Activated T-helper 1 cell treated with anti-CD3 and anti-CD28 coated beads, Interleukin-12 subunit alpha, Interleukin-12 subunit beta, Interleukin-2, Interleukin-4 antibody, amounts not matched to agents 30 ng/mL and 10 ng/mL and 1 ng/mL, durations not matched to agents 14 hours and 24 hours and 36 hours (primary cell): ENCODE results near the gene SEMA5A. TPM values are rescaled to one million over a fixed set of nuclear protein-coding genes. Genes with fewer than 3 reads are reported as not detected.
"Not testable (repeated sequence)": the region's sequence is repeated elsewhere in the genome, so short reads cannot be mapped to it uniquely, and the experiment has no call there.

ENCODE experiments used
- DNase-seq: peaks from one replicate; pipeline ENCODE4 v3.0.0; 2021; ENCODE audit warnings: low spot score
- H3K27ac Mint-ChIP-seq: one replicate; pipeline ENCODE4 v1.8.0; 2021; ENCODE audit warnings: mild to moderate bottlenecking, mixed read lengths
- H3K27me3 Mint-ChIP-seq: one replicate; pipeline ENCODE4 v1.8.0; 2022; ENCODE audit warnings: mild to moderate bottlenecking, moderate library complexity, mixed read lengths; ENCODE audit not compliant: insufficient read depth
- H3K36me3 Mint-ChIP-seq: one replicate; pipeline ENCODE4 v1.8.0; 2021; ENCODE audit warnings: low read depth, mixed read lengths
- H3K4me1 Mint-ChIP-seq: one replicate; pipeline ENCODE4 v1.8.0; 2021; ENCODE audit warnings: low read depth, mixed read lengths
- H3K4me3 Mint-ChIP-seq: one replicate; pipeline ENCODE4 v1.8.0; 2021; ENCODE audit warnings: mild to moderate bottlenecking, moderate library complexity, mixed read lengths
- H3K9me3 Mint-ChIP-seq: one replicate; pipeline ENCODE4 v1.8.0; 2021; ENCODE audit warnings: mixed read lengths
- intact Hi-C: fragments of 100-400 bp; cut with micrococcal nuclease; formaldehyde crosslinking; loops from one replicate; pipeline ENCODE4 v1.15.1; 2024
- total RNA-seq: library from RNA; stranded (reverse); gene quantifications from 2 replicates; pipeline ENCODE4 v1.2.3, GENCODE V29; 2022

Gene SEMA5A
- total RNA-seq, 1 donor from 2014 or later: not detected

DNA sequence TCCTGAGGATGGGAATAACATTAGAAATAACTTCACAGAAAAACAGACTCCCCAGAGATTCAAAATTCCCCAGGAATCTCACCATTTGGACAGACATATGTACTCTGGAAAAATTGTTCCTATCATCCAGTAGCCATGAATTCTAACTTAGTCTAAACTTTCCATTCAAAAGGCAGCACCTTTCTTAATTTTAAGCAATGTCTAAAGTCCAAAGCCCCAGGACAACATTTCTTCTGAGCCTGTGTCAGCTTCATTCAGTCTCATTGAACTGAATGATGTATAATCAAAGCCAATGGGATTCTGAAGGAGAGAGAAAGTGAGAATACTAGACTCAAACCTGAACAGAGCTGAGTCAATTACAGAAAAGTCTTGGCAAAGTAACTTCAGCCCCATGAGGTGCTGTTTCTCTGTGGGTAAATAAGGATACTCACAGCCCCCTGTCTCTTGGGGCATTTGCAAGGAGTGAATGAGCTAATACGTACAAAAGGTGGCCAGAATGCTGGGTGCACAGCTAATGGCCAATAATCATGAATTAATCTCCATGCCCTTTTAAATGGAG lies 140.6 kb downstream of the SEMA5A start:
- intact Hi-C loops: no loop called here
- H3K4me3 Mint-ChIP-seq: no peak overlapping the region
- peaks cover 4% of the 10 kb centered on the region for H3K9me3 Mint-ChIP-seq
- H3K4me1 Mint-ChIP-seq: no peaks in the 10 kb centered on the region
- no peak overlapping the region for H3K27ac Mint-ChIP-seq
- no peaks in the 10 kb centered on the region for H3K27me3 Mint-ChIP-seq
- no peaks in the 10 kb centered on the region for H3K36me3 Mint-ChIP-seq
- no peak for DNase-seq

DNA sequence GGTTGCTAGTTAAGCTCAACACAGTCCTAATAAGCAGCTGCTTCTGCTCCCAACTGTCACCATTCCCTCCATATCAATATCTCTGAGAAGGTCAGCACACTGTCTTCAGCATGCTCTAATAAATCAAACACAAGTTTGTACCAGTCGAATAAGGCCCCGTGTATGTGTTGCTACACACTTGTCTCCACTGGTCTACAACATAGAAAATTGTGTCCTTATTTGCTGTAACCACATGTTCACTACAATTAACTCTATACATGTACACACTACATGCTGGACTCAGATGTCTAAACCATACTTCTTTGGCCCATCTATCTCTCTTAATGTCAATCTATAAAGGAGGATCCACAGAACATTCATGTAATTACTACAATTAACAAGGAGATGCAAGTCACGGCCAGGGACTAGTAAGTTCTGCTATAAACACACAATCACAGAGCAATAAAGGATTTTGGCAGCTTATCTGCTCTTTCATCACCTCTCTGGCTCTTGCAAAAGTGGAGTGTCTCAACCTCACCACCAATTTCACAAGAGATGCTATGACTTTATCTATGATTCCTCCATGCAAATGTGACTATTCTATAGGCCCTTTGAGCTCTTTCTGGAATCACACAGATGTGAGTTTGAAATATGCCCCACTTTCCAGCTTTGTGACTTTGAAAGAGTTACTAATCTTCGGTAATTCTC lies 143.9 kb downstream of the SEMA5A start:
- Mint-ChIP-seq H3K4me1 (no peaks in the 10 kb centered on the region), H3K27me3 (no peaks in the 10 kb centered on the region), H3K27ac (no peak overlapping the region), H3K9me3 (peaks cover 4% of the 10 kb centered on the region), H3K4me3 (no peak overlapping the region), H3K36me3 (no peaks in the 10 kb centered on the region)
- DNase-seq: no peak
- intact Hi-C loops: no loop called here

- H3K4me1 Mint-ChIP-seq, H3K27me3 Mint-ChIP-seq, H3K9me3 Mint-ChIP-seq, H3K36me3 Mint-ChIP-seq, H3K4me3 Mint-ChIP-seq, H3K27ac Mint-ChIP-seq, DNase-seq, intact Hi-C loops: not testable (repeated sequence)
Observed at GRCh38 chr5:9399783-9400182, 146.1 kb downstream of the SEMA5A start.

- Mint-ChIP-seq H3K9me3 (no peaks in the 10 kb centered on the region), H3K4me1 (no peaks in the 10 kb centered on the region), H3K36me3 (no peaks in the 10 kb centered on the region), H3K4me3 (no peak overlapping the region), H3K27me3 (no peaks in the 10 kb centered on the region), H3K27ac (no peak overlapping the region)
- DNase-seq: no peak
- intact Hi-C loops: no loop called here
Observed at GRCh38 chr5:9399094-9399493, 146.8 kb downstream of the SEMA5A start.

DNA sequence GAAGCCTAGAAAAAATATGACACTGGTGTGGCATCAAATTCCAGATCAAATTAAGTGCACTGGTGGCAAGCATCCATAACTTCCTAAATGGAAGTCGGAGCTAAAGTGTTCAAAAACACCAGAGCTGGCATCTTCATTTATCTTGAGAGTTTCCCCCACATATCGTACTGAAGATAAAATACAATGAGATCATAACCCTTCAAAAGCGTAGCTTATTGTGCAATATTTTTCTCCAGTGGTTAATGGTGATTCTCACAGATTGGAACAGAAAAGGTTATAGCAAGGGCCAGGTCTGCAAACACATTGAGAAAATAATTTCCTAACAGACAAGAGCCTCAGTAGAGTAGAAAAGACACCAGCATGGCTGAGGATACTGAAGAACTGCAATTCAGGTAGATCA lies 147.6 kb downstream of the SEMA5A start:
- intact Hi-C loops: no loop called here
- no peaks in the 10 kb centered on the region for H3K27me3 Mint-ChIP-seq
- no peak overlapping the region for H3K4me3 Mint-ChIP-seq

GRCh38 chr5:9396285-9396770 lies 149.5 kb downstream of the SEMA5A start:
- H3K4me3 Mint-ChIP-seq: no peak overlapping the region
- no peaks in the 10 kb centered on the region for H3K9me3 Mint-ChIP-seq
- no peak overlapping the region for H3K27ac Mint-ChIP-seq
- no peak for DNase-seq
- H3K4me1 Mint-ChIP-seq: no peaks in the 10 kb centered on the region
- H3K27me3 Mint-ChIP-seq: no peaks in the 10 kb centered on the region
- intact Hi-C loops: no loop called here
- no peaks in the 10 kb centered on the region for H3K36me3 Mint-ChIP-seq

More for the DNA sequence above, 147.6 kb downstream of the SEMA5A start:
- H3K36me3 Mint-ChIP-seq: no peaks in the 10 kb centered on the region
- no peak for DNase-seq
- no peak overlapping the region for H3K27ac Mint-ChIP-seq
- H3K9me3 Mint-ChIP-seq: no peaks in the 10 kb centered on the region
- no peaks in the 10 kb centered on the region for H3K4me1 Mint-ChIP-seq

DNA sequence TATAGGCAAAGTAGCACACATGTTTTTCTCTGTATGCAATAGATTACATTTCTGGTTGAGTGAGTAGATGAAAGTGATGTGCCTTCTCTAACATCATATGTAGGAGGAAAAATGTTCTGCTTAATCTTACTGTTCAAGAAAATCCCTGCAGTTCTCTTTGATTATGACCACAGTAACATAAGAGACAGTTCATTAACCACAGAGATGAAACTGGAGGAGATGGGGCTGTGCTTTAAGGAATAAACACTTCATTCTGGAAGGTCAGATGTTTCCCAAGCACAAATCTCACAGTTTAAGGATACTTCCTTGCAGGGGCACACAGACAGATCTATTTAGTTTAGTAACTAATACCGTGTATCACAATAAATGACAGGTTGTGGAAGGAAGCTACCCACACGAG lies 150.2 kb downstream of the SEMA5A start:
- intact Hi-C loops: no loop called here
- no peaks in the 10 kb centered on the region for H3K4me1 Mint-ChIP-seq
- no peaks in the 10 kb centered on the region for H3K9me3 Mint-ChIP-seq
- H3K36me3 Mint-ChIP-seq: no peaks in the 10 kb centered on the region
- no peak overlapping the region for H3K27ac Mint-ChIP-seq
- H3K4me3 Mint-ChIP-seq: no peak overlapping the region
- DNase-seq: no peak
- H3K27me3 Mint-ChIP-seq: no peaks in the 10 kb centered on the region

GRCh38 chr5:9394221-9394620 lies 151.7 kb downstream of the SEMA5A start:
- Mint-ChIP-seq H3K27ac (no peak overlapping the region), H3K36me3 (no peaks in the 10 kb centered on the region), H3K27me3 (no peaks in the 10 kb centered on the region), H3K4me1 (no peaks in the 10 kb centered on the region), H3K4me3 (no peak overlapping the region), H3K9me3 (no peaks in the 10 kb centered on the region)
- intact Hi-C loops: no loop called here
- DNase-seq: no peak

DNA sequence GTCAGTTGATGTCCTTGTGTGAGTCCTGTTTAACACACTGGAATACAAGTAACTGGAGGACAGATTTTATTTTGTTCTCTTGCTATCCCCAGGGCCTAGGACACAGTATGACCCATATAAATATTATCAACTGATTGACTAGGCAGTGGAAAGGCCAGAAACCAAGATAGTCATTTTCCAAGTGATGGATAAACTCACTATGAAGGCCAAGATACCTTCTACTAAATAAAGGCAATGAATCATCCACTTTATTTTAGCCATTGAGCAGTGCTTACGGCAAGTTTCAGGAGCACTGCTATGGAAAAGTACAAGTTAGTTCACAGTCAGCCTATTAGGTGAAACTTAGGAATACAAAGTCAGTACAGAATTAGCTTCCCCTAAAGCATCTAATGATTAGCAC lies 153.2 kb downstream of the SEMA5A start:
- Mint-ChIP-seq H3K4me3 (no peak overlapping the region), H3K9me3 (no peaks in the 10 kb centered on the region), H3K27me3 (no peaks in the 10 kb centered on the region), H3K4me1 (no peaks in the 10 kb centered on the region), H3K36me3 (no peaks in the 10 kb centered on the region), H3K27ac (no peak overlapping the region)
- intact Hi-C loops: no loop called here
- DNase-seq: no peak

DNA sequence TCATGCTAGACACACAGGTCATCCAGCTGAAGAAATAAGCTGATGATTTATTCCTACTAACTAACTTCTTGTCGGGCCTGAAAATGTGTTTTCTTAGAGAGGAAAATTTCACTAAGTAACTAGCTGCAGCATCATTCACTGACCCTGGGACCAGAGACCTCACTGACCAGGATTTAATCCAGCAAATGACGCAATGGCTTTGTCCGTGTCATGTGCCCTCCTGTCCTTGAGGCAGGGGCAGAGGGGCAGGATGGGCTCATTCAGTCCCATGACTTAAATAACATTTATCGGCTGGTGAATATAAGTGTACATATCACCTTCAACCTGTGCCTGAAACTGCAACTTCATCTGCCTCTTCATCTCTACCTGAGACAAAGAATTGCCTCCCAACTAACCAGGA lies 154.8 kb downstream of the SEMA5A start:
- Mint-ChIP-seq H3K36me3 (no peaks in the 10 kb centered on the region), H3K4me3 (no peak overlapping the region), H3K27ac (no peak overlapping the region), H3K9me3 (no peaks in the 10 kb centered on the region), H3K4me1 (no peaks in the 10 kb centered on the region), H3K27me3 (no peaks in the 10 kb centered on the region)
- no peak for DNase-seq
- intact Hi-C loops: no loop called here

DNA sequence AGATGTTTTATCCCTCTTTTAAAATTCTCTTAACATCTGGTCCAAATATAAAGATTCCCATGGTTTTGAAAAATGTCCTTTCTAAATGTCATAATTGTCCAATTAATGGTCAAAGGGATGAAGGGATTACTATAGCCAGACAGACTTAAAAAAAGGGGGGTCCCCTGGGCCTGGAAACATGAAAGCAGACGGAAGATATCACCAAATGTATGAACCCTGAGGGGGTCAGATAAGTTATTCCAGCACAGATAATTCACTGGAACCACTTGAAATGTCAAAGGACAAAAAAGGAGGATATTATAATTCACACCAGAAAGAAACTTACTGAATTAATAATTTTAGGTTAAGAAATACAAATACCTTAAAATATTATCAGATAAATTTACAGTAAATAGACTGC lies 155.8 kb downstream of the SEMA5A start:
- H3K27ac Mint-ChIP-seq: no peak overlapping the region
- H3K9me3 Mint-ChIP-seq: no peaks in the 10 kb centered on the region
- H3K27me3 Mint-ChIP-seq: no peaks in the 10 kb centered on the region
- DNase-seq: no peak
- intact Hi-C loops: no loop called here
- no peaks in the 10 kb centered on the region for H3K36me3 Mint-ChIP-seq
- H3K4me3 Mint-ChIP-seq: no peak overlapping the region
- H3K4me1 Mint-ChIP-seq: no peaks in the 10 kb centered on the region

DNA sequence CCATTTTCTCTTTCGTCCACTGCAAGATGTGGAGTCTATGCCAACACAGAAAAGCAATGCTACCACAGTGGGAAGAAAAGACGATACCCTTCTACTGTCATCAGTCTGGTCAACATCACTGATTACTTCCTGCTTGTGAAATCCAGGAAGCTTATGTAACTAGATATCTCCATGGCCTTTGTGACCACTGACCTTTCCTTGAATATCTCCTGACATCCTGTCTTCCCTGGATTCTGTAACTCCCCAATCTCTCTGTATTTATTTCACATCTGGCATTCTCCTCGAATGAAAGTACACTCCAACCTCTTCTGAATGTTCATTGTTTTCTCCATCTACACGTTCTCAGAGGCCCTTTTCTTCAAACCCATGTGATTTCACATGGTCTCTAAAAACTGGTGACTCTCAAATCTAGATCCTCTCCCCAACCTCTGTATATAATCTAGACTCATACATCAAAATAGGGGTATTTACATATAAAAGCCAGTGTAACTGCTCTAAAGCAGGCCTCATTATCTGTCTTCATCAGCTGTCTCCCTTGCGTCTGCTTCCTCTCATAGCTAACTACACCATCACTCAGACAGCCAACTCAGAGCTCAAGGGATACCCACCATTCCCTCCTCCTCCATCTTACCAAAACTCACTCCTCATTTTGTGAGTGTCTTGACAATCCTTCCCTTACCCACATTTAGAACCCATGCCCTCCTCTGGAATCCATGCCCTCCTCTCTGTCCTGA lies 156.8 kb downstream of the SEMA5A start:
- Mint-ChIP-seq H3K27me3 (no peaks in the 10 kb centered on the region), H3K4me3 (no peak overlapping the region), H3K4me1 (no peaks in the 10 kb centered on the region), H3K36me3 (no peaks in the 10 kb centered on the region), H3K9me3 (no peaks in the 10 kb centered on the region), H3K27ac (no peak overlapping the region)
- no peak for DNase-seq
- intact Hi-C loops: no loop called here

DNA sequence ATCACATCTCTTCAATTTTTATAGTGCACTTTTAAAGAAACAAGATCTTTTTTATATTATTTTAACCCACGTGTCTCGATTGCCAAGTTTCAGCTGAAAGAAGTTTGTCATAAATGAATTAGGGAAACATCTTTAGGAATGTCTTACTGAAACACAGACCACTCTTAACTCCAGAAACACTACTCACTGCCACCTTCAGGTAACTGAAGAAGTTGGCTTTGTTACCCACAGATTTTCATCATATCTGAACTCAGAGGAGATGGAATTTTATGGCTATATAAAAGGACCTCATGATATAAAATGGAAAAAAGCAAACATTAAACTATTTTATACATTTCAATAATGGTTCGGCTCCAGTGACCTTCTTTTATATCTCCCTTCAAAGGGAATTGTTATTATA lies 158.0 kb downstream of the SEMA5A start:
- no peaks in the 10 kb centered on the region for H3K4me1 Mint-ChIP-seq
- H3K4me3 Mint-ChIP-seq: no peak overlapping the region
- H3K9me3 Mint-ChIP-seq: no peaks in the 10 kb centered on the region
- no peak overlapping the region for H3K27ac Mint-ChIP-seq
- no peak for DNase-seq
- no peaks in the 10 kb centered on the region for H3K27me3 Mint-ChIP-seq
- intact Hi-C loops: no loop called here
- H3K36me3 Mint-ChIP-seq: no peaks in the 10 kb centered on the region
